RWPE2 (cell line): ENCODE results near the gene FHL3.
"Not testable (repeated sequence)": the region's sequence is repeated elsewhere in the genome, so short reads cannot be mapped to it uniquely, and the experiment has no call there.

Source experiments
- ATAC-seq: fragments of 200-7000 bp; cut with Tn5 transposase; 3 replicates; pipeline ENCODE4 v1.9.1; 2021; ENCODE audit warnings: low read depth
- DNase-seq: peaks from one replicate; pipeline ENCODE4 v3.0.0-alpha.2; 2020; ENCODE audit warnings: low spot score
- H3K27ac ChIP-seq: fragments of 450-650 bp; 2 replicates; pipeline ENCODE4 v1.5.1; 2017; ENCODE audit warnings: mild to moderate bottlenecking; ENCODE audit not compliant: poor library complexity, severe bottlenecking
- H3K27me3 ChIP-seq: fragments of 250-450 bp; sonication (Bioruptor Pico); 2 replicates; pipeline ENCODE4 v1.5.1; 2021; ENCODE audit warnings: mild to moderate bottlenecking, moderate library complexity; ENCODE audit not compliant: insufficient read depth, poor library complexity, severe bottlenecking
- H3K36me3 ChIP-seq: fragments of 250-450 bp; sonication (Bioruptor Pico); 2 replicates; pipeline ENCODE4 v1.5.1; 2020; ENCODE audit warnings: low read depth, mild to moderate bottlenecking, moderate library complexity
- H3K4me1 ChIP-seq: fragments of 250-450 bp; sonication (Bioruptor Pico); 2 replicates; pipeline ENCODE4 v1.5.1; 2021; ENCODE audit warnings: mild to moderate bottlenecking, moderate library complexity; ENCODE audit not compliant: insufficient read depth, poor library complexity, severe bottlenecking
- H3K4me3 ChIP-seq: fragments of 250-450 bp; sonication (Bioruptor Pico); 2 replicates; pipeline ENCODE4 v1.5.1; 2021; ENCODE audit warnings: mild to moderate bottlenecking, moderate library complexity; ENCODE audit not compliant: severe bottlenecking
- H3K9me3 ChIP-seq: fragments of 250-450 bp; sonication (Bioruptor Pico); 2 replicates; pipeline ENCODE4 v1.5.1; 2021; ENCODE audit warnings: mild to moderate bottlenecking, moderate library complexity; ENCODE audit not compliant: severe bottlenecking
- CTCF ChIP-seq: fragments of 450-650 bp; IDR thresholded peaks from one replicate; pipeline ENCODE4 v1.5.1; 2017; ENCODE audit warnings: mild to moderate bottlenecking, moderate library complexity; ENCODE audit not compliant: poor library complexity, severe bottlenecking

Gene FHL3

DNA sequence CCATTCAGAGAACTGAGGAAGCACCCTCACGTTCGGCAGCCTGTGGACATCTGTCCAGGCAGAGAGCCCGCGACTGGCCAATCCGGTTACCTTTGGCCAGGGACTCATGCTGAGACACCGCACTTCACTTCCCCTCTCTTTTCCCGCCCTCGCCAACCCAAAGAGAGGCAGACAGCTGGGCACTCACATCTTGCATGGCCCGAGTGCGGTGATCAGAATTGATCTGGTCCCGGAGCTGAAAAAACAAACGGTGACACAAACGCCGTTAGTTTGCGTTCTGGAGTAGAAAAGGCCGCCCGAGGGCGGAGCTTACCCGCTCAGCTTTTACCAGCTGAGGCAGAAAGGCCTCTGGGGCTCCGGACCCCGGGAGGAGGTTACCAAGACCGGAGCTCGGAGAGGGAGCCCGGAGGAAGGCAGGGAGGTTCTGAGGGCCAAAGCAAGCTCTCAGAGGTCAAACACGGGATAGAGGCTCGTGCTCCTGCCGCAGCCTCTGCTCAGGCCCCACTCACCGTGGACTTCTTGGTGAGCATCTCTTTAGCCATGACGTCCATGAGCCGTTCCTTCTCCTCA lies 15.9 kb downstream of the FHL3 start:
- ATAC-seq (peak; percentile 20; the same call in 2 of the 3 replicates), DNase-seq (no peak)
- Histone ChIP-seq H3K4me1 (peaks cover 5% of the 10 kb centered on the region), H3K9me3 (no peaks in the 10 kb centered on the region), H3K27ac (peak overlapping the region; percentile 43), H3K27me3 (no peaks in the 10 kb centered on the region), H3K4me3 (peak overlapping the region; percentile 60), H3K36me3 (peaks cover 44% of the 10 kb centered on the region)
- no peak for TF ChIP-seq CTCF

DNA sequence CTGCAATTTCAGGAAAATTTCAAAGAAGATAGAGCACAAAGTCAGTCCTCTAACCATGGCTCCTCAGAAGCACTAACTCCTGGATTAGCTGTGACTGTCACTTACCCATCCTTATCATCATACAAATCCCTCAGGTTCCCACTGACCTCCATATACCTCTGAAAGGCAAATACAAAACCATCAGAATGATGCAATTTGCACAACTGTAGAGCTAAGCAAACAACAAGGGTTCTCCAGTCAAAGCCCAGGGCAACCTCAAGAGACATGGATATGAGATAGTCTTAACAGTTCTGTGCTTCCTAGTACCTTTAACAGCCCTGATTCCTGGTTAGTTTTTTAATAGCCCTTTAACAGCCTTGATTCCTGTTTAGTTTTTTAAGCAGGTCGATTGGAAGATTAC lies 17.6 kb downstream of the FHL3 start:
- H3K9me3 ChIP-seq, result no peaks in the 10 kb centered on the region
- no peak for TF ChIP-seq CTCF
- H3K27me3 ChIP-seq, result no peaks in the 10 kb centered on the region
- H3K4me1 ChIP-seq, result peaks cover 5% of the 10 kb centered on the region
- H3K4me3 ChIP-seq, result no peak overlapping the region
- no peak for DNase-seq
- no peak for ATAC-seq
- no peak overlapping the region for H3K27ac ChIP-seq
- H3K36me3 ChIP-seq, result peaks cover 61% of the 10 kb centered on the region

- DNase-seq (no peak), ATAC-seq (no peak)
- peaks cover 99% of the 10 kb centered on the region for H3K36me3 ChIP-seq
- H3K9me3 ChIP-seq, result no peaks in the 10 kb centered on the region
- no peaks in the 10 kb centered on the region for H3K27me3 ChIP-seq
- no peak overlapping the region for H3K4me3 ChIP-seq
- peaks cover 2% of the 10 kb centered on the region for H3K4me1 ChIP-seq
- TF ChIP-seq CTCF, result no peak
- H3K27ac ChIP-seq, result no peak overlapping the region
These were observed 21.8 kb downstream of the FHL3 start for GRCh38 chr1:37983546-37983945.

DNA sequence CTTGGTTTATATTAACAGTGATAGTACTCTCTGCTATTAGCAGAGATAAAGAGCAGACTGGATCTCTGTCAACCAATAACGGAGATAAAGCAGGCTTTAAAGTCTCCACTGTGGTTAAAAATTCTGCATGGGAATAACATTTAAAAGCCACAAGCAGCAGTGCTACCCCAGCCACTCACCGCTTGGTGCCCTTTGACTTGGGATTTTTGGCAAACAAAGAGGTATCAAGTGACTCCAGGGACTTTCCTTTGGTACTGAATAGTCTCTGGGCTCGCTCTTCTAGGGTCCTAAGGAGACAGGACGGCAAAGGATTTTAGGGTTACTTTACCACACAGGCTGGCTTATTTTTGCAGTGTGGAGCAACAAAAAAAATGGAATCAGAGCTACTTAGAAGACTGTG lies 26.8 kb downstream of the FHL3 start:
- H3K4me1 ChIP-seq, result no peaks in the 10 kb centered on the region
- DNase-seq (no peak), ATAC-seq (no peak)
- H3K4me3 ChIP-seq, result no peak overlapping the region
- no peak for TF ChIP-seq CTCF
- peaks cover 99% of the 10 kb centered on the region for H3K36me3 ChIP-seq
- H3K9me3 ChIP-seq, result no peaks in the 10 kb centered on the region
- H3K27ac ChIP-seq, result no peak overlapping the region
- no peaks in the 10 kb centered on the region for H3K27me3 ChIP-seq

DNA sequence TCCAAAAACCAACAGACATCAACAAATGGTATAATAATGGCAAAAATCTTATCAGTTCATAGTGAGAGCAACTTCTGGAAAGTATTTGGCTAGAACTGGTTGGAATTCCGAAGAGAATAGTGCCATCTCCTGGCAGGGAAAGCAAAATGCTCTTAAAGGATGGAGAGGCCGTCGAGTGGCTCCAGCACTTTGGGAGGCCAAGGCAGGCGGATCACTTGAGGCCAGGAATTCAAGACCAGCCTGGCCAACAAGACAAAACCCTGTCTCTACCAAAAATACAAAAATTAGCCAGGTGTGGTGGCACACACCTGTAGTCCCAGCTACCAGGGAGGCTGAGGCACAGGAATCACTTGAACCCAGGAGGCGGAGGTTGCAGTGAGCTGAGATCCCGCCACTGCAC lies 30.2 kb downstream of the FHL3 start:
- H3K9me3 ChIP-seq, H3K27me3 ChIP-seq, H3K27ac ChIP-seq, H3K4me3 ChIP-seq, DNase-seq, H3K4me1 ChIP-seq: not testable (repeated sequence)
- H3K36me3 ChIP-seq, result peaks cover 94% of the 10 kb centered on the region
- peak; percentile 64; the same call in 2 of the 3 replicates for ATAC-seq
- peak; percentile 78 for TF ChIP-seq CTCF
